Activated CD8-positive, alpha-beta memory T cell treated with anti-CD3 and anti-CD28 coated beads, Interleukin-2, amount 50 U/mL, for 24 hours (primary cell): ENCODE measurements around the gene BAIAP3.
"Not testable (repeated sequence)": the region's sequence is repeated elsewhere in the genome, so short reads cannot be mapped to it uniquely, and the experiment has no call there.

Experiments used
- DNase-seq: peaks from one replicate; pipeline ENCODE4 v3.0.0-alpha.2; 2020; ENCODE audit errors: extremely low read depth

Gene BAIAP3, protein sequence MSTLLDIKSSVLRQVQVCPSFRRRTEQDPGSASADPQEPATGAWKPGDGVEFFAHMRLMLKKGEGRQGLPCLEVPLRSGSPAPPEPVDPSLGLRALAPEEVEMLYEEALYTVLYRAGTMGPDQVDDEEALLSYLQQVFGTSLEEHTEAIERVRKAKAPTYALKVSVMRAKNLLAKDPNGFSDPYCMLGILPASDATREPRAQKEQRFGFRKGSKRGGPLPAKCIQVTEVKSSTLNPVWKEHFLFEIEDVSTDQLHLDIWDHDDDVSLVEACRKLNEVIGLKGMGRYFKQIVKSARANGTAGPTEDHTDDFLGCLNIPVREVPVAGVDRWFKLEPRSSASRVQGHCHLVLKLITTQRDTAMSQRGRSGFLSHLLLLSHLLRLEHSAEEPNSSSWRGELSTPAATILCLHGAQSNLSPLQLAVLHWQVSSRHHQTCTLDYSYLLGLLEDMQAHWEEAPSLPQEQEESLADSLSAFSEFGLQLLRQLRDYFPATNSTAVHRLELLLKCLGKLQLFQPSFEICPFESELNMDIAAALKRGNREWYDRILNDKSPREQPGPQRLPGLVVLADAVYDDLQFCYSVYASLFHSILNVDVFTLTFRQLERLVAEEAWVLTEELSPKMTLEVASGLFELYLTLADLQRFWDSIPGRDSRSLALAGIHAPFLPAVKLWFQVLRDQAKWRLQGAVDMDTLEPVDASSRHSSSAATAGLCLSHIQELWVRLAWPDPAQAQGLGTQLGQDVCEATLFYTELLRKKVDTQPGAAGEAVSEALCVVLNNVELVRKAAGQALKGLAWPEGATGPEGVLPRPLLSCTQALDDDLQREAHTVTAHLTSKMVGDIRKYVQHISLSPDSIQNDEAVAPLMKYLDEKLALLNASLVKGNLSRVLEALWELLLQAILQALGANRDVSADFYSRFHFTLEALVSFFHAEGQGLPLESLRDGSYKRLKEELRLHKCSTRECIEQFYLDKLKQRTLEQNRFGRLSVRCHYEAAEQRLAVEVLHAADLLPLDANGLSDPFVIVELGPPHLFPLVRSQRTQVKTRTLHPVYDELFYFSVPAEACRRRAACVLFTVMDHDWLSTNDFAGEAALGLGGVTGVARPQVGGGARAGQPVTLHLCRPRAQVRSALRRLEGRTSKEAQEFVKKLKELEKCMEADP

DNA sequence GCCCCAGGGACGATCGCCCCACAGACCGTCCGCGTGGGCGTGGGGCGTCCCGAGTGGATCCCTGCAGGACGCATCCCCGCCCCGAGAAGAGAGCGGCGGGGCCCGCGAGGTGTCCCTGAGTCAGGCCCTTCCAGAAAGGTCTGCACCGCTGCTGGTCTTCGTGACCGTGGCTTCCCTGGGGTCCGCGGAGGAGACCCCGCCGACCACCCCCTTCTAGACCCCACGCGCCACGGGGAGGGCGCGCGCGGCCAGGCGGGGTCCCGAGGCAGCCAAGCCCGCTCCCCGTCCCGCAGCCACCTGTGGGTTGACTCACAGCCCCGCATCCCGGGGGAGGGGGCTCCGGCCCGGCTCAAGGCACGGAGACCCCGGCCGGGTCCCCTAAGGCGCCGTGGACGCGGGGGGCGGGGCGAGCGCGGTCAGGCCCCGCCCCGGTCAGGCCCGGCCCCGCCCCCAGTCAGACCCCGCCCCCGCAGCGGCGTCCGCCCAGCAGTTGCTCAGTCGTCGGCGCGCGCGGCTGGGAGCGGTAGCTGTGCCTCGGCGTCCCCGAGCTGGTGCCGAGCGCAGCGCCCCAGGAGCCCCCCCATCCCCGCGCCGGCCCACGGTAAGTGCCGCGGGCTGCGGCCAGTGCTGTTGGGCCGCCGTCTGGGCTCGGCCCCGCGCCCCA, at the start of gene BAIAP3:
Gene BAIAP3, plus strand, starts transcription at position 497 of the 664 bp plus-strand sequence. CDS start 4,905 bp downstream, outside the sequence.
- DNase-seq, result no peak

DNA sequence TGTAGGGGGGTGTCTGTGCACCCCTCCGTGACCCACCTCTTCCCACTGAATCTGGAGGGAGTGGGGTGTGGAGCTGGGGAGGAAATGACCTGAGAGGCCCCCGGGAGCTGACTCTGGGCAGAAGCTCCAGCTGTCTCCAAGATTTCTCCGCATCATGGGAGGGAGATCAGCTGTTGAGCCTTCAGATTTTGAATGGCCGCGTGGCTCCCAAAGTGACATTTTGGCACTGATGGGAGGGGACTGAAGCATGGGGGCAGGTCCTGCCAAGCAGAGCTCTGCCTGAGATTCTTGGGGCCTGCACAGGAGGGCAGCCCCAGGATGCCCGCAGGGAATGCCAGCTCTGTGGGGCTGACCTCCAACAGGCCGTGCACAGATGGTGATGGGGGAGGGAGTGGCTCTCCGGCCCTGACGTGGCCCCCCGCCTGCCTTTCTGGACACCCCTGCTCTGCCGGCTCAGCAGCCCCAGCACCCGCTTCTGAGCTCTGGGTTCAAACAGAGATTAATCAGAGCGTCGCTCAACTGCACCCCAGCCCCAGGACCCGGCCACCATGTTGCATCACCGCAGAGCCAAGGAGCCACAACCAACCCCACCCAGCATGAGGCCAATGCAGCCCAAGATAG, 49.3 kb upstream of the BAIAP3 start:
- DNase-seq, result no peak

DNA sequence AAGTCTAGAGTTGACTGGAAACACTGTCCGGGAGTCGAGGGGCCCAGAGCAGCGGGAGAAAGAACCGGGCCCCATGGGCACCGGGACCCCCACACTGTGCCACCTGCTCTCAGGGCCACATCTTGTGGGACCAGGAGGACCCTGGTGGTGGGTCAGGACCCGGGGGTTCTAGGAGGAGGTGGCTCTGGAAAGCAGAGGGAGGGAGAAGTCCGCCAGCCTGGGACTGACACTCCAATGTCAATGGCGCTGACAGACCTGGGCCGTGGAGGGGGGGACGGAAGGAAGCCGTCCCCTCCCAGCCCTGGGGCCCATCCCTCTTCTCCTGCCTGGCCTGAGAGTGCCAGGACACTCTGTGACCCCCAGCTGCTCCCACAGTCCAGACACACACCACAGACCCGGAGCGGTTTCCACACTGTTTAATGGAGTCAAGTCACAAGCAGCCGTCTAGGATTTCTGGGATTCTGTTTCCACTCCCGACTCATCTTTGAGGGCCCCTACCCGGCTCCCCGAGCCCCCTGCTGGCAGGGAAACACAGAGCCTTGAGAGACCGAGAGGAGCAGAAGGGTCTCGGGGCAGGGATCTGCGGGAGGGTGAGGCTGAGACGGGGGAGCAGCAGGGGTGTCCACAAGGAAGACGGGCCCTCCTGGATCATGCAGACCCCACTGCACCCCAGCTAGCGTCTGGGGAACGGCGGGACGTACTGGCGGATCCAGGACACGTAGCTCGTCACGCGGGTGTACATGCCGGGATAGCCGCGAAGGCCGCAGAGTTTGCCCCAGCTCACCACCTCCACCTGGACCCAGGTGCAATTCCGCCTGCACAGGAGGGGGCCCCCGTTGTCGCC, 47.6 kb upstream of the BAIAP3 start:
- DNase-seq, result no peak

DNA sequence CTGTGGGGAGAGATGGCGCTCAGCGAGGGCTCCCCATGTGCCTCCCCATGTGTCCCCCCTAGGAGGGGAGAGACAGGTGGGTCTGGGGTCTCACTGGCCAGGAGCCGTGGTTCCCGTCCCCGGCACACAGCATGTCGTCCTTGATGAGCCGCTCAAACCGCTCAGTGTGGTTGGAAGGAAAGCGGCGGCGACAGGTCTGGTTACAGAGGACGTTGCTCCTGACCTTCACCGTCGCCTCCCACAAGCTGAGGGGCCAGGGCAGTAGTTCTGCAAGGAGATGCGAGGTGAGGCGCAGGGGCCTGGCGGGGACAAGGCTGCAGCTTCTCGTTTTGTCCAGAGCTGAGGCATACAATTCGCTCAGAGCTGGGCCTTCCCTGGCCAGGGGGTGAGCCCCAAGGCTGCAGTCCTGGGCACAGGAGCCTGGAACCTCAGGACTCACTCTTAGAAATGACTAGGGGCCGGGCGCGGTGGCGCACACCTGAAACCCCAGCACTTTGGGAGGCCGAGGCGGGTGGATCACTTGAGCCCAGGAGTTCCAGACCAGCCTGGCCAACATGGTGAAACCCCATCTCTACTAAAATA, 46.8 kb upstream of the BAIAP3 start:
- no peak for DNase-seq

DNA sequence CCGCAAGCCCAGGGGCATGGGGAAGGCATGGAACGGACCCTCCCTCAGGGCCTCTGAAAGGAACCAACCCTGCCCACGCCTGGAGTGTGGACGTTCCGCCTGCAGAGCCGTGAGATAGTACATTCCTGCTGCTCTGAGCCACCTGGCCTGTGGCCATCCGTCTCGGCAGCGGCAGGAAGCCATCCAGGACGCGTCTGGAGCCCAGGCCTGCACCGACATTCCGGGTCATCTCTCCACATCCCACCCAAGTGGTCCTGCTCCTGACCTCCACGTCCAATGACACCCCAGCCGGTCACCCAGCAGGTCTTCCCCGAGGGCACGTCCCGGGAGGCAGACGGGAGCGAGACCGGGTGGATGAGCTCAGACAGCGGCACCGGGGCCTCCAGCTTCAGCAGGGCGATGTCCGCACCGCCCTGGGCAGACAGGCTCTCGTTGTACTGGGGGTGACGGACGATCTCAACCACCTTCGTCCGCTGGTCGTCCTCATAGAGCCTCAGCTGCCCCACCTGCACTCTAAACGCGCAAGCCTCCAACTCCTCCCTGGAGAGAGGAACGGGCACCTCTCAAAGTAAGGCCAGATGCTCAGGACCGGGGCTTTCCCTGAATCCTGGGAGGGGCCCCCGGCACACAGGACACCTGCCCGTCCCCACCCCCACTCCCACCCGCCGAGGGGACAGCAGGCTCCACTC, 45.3 kb upstream of the BAIAP3 start:
- DNase-seq, result no peak

DNA sequence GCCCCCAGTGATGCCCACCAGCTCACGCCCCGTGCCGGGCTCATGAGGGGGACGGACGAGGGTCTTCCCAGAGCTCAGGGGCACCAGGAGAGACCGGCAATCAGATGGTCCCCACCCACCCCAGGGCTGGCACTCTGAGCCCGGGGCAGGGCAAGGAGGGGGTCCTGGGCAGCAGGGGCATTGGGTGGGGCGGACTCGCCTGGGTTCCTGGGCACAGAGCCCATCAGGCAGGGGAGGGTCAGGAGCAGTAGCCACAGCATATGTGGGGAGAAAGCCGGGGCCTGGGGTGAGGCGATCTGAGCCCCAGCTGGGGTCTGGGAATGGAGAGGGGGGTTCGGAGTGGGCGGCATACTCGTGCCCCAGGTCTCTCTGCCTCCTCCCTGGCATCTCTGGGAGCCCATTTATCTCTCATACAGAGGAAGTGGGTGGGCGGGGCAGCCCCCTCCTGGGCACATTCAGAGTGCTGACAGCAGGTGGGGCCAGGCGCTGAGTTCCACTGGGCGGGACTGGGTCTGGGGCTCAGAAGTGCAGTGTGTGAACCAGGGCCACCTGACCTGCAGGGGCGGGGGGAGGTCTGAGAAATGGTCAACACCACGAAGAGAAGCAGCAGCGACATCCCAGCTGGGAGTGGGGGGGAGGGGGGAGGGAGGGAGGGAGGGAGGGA, 44.5 kb upstream of the BAIAP3 start:
- no peak for DNase-seq

DNA sequence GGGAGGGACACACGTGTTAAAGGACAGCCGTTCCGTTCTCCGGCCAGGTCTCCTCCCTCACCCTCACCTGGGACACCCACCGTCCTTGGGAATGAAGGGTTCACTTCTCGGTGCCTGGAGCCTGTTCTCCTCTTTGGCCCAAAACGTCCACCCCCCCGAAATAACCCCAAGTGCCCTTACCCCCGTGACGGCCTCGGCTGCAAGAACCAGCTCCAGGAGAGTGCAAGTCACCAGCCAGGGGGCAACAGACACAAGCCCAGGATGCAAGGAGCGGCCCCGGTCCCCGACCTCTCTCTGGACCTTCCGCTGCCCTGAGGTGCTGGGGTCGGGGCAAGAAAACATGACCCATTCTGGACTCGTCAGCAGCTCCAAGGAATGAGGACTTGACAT, 44.0 kb upstream of the BAIAP3 start:
- DNase-seq, result no peak

DNA sequence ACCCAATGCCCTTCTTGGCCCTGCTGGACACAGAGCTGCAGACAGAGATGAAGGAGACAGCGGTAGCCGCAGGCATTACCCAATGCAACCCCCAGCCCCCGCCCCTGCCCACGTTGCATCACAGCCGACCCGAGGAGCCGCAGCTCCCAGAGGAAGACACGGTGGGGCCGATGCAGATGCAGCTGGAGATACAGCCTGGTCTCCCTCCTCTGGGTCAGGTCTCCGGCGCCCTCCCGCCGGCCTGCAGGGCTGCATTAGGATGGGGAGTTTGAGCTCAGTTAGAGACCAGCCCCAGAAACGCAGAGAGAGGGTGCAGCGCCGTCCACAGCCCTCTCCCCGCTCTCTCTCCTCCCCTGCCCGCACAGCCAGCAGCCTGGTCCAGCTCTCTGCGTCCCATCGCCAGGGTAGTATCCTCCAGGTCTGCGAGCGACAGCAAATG, 43.4 kb upstream of the BAIAP3 start:
- DNase-seq, result no peak

DNA sequence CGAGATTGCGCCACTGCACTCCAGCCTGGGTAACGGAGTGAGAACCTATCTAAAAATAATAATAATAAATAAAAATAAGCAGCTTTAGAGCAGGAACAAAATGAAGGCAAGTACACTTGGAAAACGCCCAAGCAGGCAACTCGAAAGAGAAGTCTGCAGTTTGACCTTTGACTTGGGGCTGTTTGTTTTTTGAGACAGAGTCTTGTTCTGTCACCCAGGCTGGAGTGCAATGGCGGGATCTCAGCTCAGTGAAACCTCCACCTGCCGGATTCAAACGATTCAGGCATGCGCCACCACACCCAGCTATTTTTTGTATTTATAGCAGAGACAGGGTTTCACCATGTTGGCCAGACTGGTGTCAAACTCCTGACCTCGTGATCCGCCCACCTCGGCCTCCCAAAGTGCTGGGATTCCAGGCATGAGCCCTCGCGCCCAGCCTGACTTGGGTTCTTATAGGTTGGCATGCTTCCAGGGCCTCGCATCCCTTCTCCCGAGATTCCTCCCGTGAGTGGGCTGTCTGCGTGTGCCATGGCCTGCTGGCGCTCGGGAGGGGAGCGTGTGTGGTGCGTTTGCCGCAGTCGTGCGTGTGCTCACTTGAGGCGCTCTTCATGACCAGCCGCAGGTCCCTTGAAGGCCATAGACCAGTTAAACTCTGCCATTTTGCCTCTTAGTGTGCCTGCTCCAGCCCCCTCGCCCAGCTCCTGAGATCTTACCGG, 42.4 kb upstream of the BAIAP3 start:
- DNase-seq, result no peak

DNA sequence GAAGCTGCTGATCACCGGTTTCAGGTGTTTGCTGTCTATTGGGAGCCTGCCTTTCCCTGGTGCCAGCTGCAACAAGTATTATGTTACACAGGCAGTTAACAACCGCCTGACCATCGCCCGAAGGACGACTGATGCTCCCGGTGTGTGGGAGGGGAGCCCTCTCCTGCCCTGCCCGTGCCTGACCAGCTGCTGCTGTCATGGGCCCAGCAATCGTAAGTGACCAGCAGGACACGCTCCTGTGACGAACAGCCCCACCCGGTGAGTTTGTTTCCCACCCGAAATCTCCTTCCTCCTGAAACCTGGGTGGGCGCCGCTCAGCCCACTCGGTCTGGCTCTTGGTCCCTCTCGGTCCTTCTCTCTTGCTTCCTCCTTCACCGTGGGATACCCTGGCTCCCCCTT, 41.9 kb upstream of the BAIAP3 start:
- no peak for DNase-seq

DNA sequence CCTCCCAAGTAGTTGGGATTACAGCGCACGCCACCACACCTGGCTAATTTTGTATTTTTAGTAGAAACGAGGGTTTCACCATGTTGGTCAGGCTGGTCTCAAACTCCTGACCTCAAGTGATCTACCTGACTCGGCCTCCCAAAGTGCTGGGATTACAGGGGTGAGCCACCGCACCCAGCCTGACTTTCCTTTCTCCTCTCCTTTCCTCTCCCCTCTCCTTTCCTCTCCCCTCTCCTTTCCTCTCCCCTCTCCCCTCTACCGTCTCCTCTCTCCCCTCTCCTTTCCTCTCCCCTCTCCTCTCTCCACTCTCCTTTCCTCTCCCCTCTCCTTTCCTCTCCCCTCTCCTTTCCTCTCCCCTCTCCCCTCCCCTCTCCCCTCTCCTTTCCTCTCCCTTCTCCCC, 41.2 kb upstream of the BAIAP3 start:
- not testable (repeated sequence) for DNase-seq

DNA sequence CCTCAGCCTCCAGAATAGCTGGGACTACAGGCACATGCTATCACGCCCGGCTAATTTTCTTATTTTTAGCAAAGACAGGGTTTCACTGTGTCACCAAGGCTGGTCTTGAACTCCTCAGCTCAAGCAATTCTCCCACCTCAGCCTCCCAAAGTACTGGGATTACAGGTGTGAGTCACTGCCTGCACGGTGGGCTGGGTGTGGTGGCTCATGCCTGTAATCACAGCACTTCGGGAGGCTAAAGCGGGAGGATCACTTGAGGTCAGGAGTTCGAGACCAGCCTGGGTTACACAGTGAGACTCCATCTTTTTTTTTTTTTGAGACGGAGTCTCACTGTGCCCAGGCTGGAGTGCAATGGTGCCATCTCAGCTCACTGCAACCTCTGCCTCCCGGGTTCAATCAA, 40.6 kb upstream of the BAIAP3 start:
- not testable (repeated sequence) for DNase-seq

DNA sequence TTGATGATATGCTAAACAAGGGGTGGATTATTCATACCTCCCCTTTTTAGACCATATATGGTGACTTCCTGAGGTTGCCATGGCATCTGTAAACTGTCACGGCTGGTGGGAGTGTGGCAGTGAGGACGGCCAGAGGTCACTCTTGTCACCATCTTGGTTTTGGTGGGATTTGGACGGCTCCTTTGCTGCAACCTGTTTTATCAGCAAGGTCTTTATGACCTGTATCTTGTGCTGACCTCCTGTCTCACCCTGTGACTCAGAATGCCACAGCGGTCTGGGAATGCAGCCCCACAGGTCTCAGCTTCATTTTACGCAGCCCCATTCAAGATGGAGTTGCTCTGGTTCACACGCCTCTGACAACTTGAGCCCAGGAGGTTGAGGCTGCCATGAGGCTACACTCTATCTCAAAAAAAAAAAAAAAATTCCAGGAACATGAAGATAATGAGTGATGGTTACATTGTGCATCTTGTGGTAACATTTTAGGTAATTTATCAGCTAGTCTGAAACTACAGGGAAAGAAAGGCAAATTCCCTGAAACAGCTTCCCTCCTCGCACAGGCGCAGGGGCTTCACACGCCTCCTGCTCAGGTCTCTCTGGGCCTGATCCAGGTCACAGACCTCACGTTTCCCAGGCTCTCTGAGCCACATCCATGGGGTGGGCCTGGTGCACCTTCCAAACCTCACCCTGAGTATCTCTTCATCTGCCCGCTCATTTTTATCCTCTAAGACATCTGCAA, 39.4 kb upstream of the BAIAP3 start:
- no peak for DNase-seq

DNA sequence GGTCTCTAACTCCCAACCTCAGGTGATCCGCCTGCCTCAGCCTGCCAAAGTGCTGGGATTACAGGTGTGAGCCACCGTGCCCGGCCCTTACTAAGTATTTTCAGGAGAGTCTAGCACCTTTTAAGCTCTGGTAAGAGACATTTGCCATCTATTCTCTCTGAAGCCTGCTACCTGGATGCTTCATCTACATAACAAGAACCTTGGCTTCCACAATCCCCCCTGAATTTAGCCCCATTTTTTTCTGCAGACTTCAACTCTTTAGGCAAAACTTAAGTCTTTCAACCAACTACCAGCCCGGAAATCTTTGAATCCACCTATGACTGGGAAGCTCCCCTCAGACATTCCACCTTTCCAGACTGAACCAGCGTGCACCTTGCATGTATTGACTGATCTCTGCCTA, 38.0 kb upstream of the BAIAP3 start:
- no peak for DNase-seq

DNA sequence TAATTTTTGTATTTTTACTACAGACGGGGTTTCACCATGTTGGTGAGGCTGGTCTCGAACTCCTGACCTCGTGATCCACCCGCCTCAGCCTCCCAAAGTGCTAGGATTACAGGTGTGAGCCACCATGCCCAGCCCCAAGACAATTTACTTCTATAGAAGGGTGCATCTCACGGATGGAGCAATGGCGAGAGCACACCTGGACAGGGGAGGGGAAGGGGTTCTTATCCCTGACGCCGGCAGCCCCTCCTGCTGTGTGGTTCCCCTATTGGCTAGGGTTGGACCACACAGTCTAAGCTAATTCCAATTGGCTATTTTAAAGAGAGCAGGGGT, 36.8 kb upstream of the BAIAP3 start:
- DNase-seq, result not testable (repeated sequence)

DNA sequence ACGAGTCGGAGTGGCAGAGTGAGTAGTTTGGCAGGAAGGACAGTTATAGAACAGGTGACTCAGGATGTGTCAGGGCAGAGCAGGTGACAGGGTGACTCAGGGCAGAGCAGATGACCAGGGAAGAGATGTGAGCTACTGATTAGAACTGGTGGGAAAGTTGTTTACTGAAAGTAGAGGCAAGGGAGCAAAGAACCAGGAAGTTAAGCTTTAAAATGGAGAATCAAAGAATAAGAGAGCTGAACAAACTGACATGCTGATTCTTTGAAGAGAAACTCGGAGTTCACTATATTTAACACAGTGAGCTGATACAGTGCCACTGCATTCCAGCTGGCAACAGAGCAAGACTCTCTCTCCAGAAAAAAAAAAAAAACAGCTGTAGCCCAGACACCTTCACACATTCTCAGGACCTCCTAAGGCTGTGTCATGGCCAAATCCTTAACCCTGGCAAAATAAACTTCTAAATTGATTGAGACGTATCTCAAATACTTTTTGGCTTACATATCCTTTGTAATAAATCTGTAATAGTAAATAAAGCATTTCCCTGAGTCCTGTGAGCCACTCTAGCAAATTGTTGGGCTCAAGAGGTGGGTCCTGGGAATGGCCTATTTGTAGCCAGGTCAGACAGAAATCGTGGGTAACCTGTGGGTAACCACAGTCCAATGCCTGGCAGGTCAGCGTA, 36.3 kb upstream of the BAIAP3 start:
- no peak for DNase-seq

DNA sequence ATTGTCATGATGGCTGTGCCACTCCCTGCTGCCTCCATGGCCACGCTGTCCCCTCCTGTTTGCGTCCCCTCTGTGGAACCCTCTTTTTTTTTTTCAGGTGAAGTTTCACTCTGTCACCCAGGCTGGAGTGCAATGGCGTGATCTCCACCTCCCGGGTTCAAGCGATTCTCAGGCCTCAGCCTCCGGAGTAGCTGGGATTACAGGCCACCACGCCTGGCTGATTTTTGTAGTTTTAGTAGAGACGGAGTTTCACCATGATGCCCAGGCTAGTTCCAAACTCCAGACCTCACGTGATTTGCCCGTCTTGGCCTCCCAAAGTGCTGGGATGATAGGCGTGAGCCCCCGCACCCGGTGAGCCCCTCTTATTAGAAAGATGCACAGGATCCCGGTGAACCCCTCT, 35.0 kb upstream of the BAIAP3 start:
- no peak for DNase-seq
